ENCODE results near the gene MGAT5.

Gene MGAT5

DNA sequence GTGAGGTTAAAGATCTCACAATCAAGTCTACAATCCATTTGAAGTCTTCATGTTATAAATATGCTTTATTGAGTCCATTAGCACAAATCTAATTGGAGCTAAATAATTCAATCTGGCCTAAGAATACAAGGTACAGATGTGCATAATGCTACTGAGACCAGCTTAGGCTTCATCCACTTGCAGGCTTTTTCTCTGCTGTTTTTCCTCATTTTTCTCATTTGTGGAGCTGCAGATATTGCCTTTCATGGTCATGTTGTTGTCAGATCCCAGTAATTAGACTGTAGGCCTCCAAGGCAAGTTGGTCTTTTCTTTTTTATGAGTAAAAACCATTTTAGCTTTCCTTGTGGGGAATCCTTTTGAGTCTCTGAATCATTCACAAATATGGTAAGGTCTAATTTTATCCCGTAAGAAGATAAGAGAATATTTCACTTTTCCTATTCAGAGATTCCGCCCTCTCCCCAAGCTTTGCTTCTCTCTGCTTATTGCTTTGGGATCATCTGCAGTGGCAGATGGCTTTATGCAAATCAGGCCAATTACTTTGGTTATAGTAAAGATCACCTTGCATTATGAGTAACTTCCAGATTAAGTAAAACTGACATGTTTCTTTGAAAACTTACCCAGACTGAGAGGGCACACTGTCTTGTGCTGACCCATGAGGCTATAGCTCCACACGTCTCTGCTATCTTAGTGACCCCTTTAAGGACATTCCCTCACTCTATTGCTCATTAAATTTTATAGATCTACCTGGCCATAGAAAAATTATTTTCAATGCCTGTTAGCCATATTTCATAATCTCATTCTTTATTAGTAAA lies 80.9 kb downstream of the MGAT5 start:
- Histone ChIP-seq H3K9me3 (ENCODE audit: control insufficient read depth, insufficient read depth, low read depth, low read length) (no peaks in the 10 kb centered on the region), H3K4me1 (ENCODE audit: control insufficient read depth, insufficient read depth, low read length) (peaks cover 14% of the 10 kb centered on the region; the same call in 1 of the 2 replicates), H3K4me3 (ENCODE audit: low read depth, low read length) (no peak overlapping the region), H3K27ac (ENCODE audit: extremely low read depth, low read depth, low read length) (no peak overlapping the region), H3K36me3 (ENCODE audit: control insufficient read depth in 2 of 2, insufficient read depth in 1 of 2, low read length in 2 of 2) (no peaks in the 10 kb centered on the region)
- ChIA-PET CTCF (interaction anchor here (0.5 to 0.7 kb wide), 2 partner anchors 10 to 33 kb away, joined by 3 to 6 read pairs; no protein-coding TSS in a partner anchor), POLR2A (no interaction called here)
- TF ChIP-seq PBX3 (CRISPR knock-in tag; IDR thresholded peaks at IDR 0.05), result no peak
- TF ChIP-seq ZNF391 (tag by site-specific recombination; IDR thresholded peaks at IDR 0.05; ENCODE audit: borderline replicate concordance, low read depth), result no peak
- TF ChIP-seq ZNF335 (tag by site-specific recombination; conservative IDR thresholded peaks at IDR 0.05), result no peak
- no peak for TF ChIP-seq ZFP37 (tag by site-specific recombination; IDR thresholded peaks at IDR 0.05)
- TF ChIP-seq ZNF791 (tag by site-specific recombination; IDR thresholded peaks at IDR 0.05), result no peak
- TF ChIP-seq YY2 (tag by site-specific recombination; IDR thresholded peaks at IDR 0.05), result no peak
- no peak for TF ChIP-seq ZBTB17 (tag by site-specific recombination; IDR thresholded peaks at IDR 0.05)
- no peak for TF ChIP-seq ZNF311 (tag by site-specific recombination; IDR thresholded peaks at IDR 0.05; ENCODE audit: borderline replicate concordance)
- TF ChIP-seq, protein P1, sequence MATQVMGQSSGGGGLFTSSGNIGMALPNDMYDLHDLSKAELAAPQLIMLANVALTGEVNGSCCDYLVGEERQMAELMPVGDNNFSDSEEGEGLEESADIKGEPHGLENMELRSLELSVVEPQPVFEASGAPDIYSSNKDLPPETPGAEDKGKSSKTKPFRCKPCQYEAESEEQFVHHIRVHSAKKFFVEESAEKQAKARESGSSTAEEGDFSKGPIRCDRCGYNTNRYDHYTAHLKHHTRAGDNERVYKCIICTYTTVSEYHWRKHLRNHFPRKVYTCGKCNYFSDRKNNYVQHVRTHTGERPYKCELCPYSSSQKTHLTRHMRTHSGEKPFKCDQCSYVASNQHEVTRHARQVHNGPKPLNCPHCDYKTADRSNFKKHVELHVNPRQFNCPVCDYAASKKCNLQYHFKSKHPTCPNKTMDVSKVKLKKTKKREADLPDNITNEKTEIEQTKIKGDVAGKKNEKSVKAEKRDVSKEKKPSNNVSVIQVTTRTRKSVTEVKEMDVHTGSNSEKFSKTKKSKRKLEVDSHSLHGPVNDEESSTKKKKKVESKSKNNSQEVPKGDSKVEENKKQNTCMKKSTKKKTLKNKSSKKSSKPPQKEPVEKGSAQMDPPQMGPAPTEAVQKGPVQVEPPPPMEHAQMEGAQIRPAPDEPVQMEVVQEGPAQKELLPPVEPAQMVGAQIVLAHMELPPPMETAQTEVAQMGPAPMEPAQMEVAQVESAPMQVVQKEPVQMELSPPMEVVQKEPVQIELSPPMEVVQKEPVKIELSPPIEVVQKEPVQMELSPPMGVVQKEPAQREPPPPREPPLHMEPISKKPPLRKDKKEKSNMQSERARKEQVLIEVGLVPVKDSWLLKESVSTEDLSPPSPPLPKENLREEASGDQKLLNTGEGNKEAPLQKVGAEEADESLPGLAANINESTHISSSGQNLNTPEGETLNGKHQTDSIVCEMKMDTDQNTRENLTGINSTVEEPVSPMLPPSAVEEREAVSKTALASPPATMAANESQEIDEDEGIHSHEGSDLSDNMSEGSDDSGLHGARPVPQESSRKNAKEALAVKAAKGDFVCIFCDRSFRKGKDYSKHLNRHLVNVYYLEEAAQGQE (tag by site-specific recombination; IDR thresholded peaks at IDR 0.05), result no peak
- TF ChIP-seq INSM2 (tag by site-specific recombination; IDR thresholded peaks at IDR 0.05), result no peak
- TF ChIP-seq SCRT1 (tag by site-specific recombination; IDR thresholded peaks at IDR 0.05; ENCODE audit: borderline replicate concordance), result no peak
- no peak for TF ChIP-seq ZNF394 (tag by site-specific recombination; IDR thresholded peaks at IDR 0.05; ENCODE audit: borderline replicate concordance)
- no peak for TF ChIP-seq ZNF146 (tag by site-specific recombination; IDR thresholded peaks at IDR 0.05)
- TF ChIP-seq, protein P2, sequence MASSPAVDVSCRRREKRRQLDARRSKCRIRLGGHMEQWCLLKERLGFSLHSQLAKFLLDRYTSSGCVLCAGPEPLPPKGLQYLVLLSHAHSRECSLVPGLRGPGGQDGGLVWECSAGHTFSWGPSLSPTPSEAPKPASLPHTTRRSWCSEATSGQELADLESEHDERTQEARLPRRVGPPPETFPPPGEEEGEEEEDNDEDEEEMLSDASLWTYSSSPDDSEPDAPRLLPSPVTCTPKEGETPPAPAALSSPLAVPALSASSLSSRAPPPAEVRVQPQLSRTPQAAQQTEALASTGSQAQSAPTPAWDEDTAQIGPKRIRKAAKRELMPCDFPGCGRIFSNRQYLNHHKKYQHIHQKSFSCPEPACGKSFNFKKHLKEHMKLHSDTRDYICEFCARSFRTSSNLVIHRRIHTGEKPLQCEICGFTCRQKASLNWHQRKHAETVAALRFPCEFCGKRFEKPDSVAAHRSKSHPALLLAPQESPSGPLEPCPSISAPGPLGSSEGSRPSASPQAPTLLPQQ (tag by site-specific recombination; IDR thresholded peaks at IDR 0.05), result no peak
- TF ChIP-seq ZNF76 (tag by site-specific recombination; IDR thresholded peaks at IDR 0.05; ENCODE audit: borderline replicate concordance, low read depth), result no peak

GRCh38 chr2:134335601-134336000 lies 81.7 kb downstream of the MGAT5 start:
- CTCF ChIA-PET, result interaction anchor here (0.9 kb wide), 1 partner anchor 76 kb away, joined by 6 read pairs; no protein-coding TSS in a partner anchor
- H3K36me3 ChIP-seq (ENCODE audit: control insufficient read depth in 2 of 2, insufficient read depth in 1 of 2, low read length in 2 of 2), result no peaks in the 10 kb centered on the region
- TF ChIP-seq ZNF488 (tag by site-specific recombination; IDR thresholded peaks at IDR 0.05) (no peak), ZNF302 (tag by site-specific recombination; IDR thresholded peaks at IDR 0.05; ENCODE audit: low read depth) (no peak), ZNF416 (tag by site-specific recombination; IDR thresholded peaks at IDR 0.05) (no peak), ZNF585B (tag by site-specific recombination; IDR thresholded peaks at IDR 0.05) (no peak), ZBTB17 (tag by site-specific recombination; IDR thresholded peaks at IDR 0.05) (no peak), MYNN (tag by site-specific recombination; IDR thresholded peaks at IDR 0.05; ENCODE audit: borderline replicate concordance) (no peak), ZBTB7A (tag by site-specific recombination; IDR thresholded peaks at IDR 0.05; ENCODE audit: low read depth) (no peak), FEZF1 (tag by site-specific recombination; IDR thresholded peaks at IDR 0.05) (no peak), ZNF140 (tag by site-specific recombination; IDR thresholded peaks at IDR 0.05) (no peak), ZNF560 (tag by site-specific recombination; IDR thresholded peaks at IDR 0.05; ENCODE audit: borderline replicate concordance) (no peak), ZNF791 (tag by site-specific recombination; IDR thresholded peaks at IDR 0.05) (no peak)
- TF ChIP-seq, protein P3, sequence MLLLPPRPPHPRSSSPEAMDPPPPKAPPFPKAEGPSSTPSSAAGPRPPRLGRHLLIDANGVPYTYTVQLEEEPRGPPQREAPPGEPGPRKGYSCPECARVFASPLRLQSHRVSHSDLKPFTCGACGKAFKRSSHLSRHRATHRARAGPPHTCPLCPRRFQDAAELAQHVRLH (tag by site-specific recombination; IDR thresholded peaks at IDR 0.05), result no peak

More at GRCh38 chr2:134335601-134336000, 81.7 kb downstream of the MGAT5 start:
- Histone ChIP-seq H3K9me3 (ENCODE audit: control insufficient read depth, insufficient read depth, low read depth, low read length) (no peaks in the 10 kb centered on the region), H3K4me3 (ENCODE audit: low read depth, low read length) (no peak overlapping the region), H3K27ac (ENCODE audit: extremely low read depth, low read depth, low read length) (no peak overlapping the region), H3K4me1 (ENCODE audit: control insufficient read depth, insufficient read depth, low read length) (peaks cover 14% of the 10 kb centered on the region; the same call in 1 of the 2 replicates)
- POLR2A ChIA-PET, result no interaction called here
